Activated naive CD8-positive, alpha-beta T cell treated with anti-CD3 and anti-CD28 coated beads, Interleukin-2, amount 10 ng/mL, durations not matched to agents 7 days and 5 days (primary cell): ENCODE results near the gene FAM171A2. TPM values are rescaled to one million over a fixed set of nuclear protein-coding genes. Genes with fewer than 3 reads are reported as not detected.
"Not testable (repeated sequence)": the region's sequence is repeated elsewhere in the genome, so short reads cannot be mapped to it uniquely, and the experiment has no call there.

Experiments
- ATAC-seq: fragments of 150-1000 bp; cut with Tn5 transposase; one replicate; pipeline ENCODE4 v1.10.0; 2021; ENCODE audit warnings: low read depth, moderate library complexity
- POLR2A ChIA-PET: fragments of 350-600 bp; sonication (Branson Sonifier 250); formaldehyde crosslinking; loops from one replicate; lab custom pipeline; 2021; ENCODE audit warnings: antibody characterized with exemption; lab: Charles Lee
- DNase-seq: peaks from one replicate; pipeline ENCODE4 v3.0.0; 2021
- H3K27ac Mint-ChIP-seq: one replicate; pipeline ENCODE4 v1.8.0; 2022; ENCODE audit warnings: mild to moderate bottlenecking, mixed read lengths
- H3K27me3 Mint-ChIP-seq: one replicate; pipeline ENCODE4 v1.8.0; 2022; ENCODE audit warnings: mild to moderate bottlenecking, moderate library complexity, mixed read lengths
- H3K36me3 Mint-ChIP-seq: one replicate; pipeline ENCODE4 v1.8.0; 2021; ENCODE audit warnings: mild to moderate bottlenecking, mixed read lengths
- H3K4me1 Mint-ChIP-seq: one replicate; pipeline ENCODE4 v1.8.0; 2021; ENCODE audit warnings: mixed read lengths
- H3K4me3 Mint-ChIP-seq: one replicate; pipeline ENCODE4 v1.8.0; 2022; ENCODE audit warnings: mild to moderate bottlenecking, moderate library complexity, mixed read lengths
- H3K9me3 Mint-ChIP-seq: one replicate; pipeline ENCODE4 v1.8.0; 2021; ENCODE audit warnings: mixed read lengths
- total RNA-seq, 2 experiments: library from RNA; stranded (reverse); gene quantifications; one replicate each; pipeline ENCODE4 v1.2.3, GENCODE V29; 2021

The FAM171A2 gene
- total RNA-seq, 2 experiments from 2014 or later: 0.37 to 0.69 TPM

GRCh38 chr17:44378171-44378705, 14.6 kb upstream of the FAM171A2 start:
- Mint-ChIP-seq H3K4me3 (no peak overlapping the region), H3K4me1 (no peaks in the 10 kb centered on the region), H3K27me3 (peaks cover 6% of the 10 kb centered on the region), H3K36me3 (no peaks in the 10 kb centered on the region), H3K27ac (no peak overlapping the region), H3K9me3 (no peaks in the 10 kb centered on the region)
- no peak for DNase-seq
- POLR2A ChIA-PET: no interaction called here
- no peak for ATAC-seq

GRCh38 chr17:44376779-44377178, 13.1 kb upstream of the FAM171A2 start:
- H3K4me1 Mint-ChIP-seq: no peaks in the 10 kb centered on the region
- H3K27me3 Mint-ChIP-seq: peaks cover 6% of the 10 kb centered on the region
- no peaks in the 10 kb centered on the region for H3K9me3 Mint-ChIP-seq
- ATAC-seq (no peak), DNase-seq (no peak)
- no peak overlapping the region for H3K27ac Mint-ChIP-seq
- H3K4me3 Mint-ChIP-seq: no peak overlapping the region
- POLR2A ChIA-PET: no interaction called here
- no peaks in the 10 kb centered on the region for H3K36me3 Mint-ChIP-seq

- Mint-ChIP-seq H3K36me3 (no peaks in the 10 kb centered on the region), H3K9me3 (no peaks in the 10 kb centered on the region), H3K27ac (no peak overlapping the region), H3K4me3 (no peak overlapping the region), H3K27me3 (peaks cover 6% of the 10 kb centered on the region), H3K4me1 (no peaks in the 10 kb centered on the region)
- DNase-seq (no peak), ATAC-seq (peak; percentile 28)
- POLR2A ChIA-PET: no interaction called here
These were observed 12.5 kb upstream of the FAM171A2 start for GRCh38 chr17:44376124-44376523.

GRCh38 chr17:44375196-44376017, 11.8 kb upstream of the FAM171A2 start:
- Mint-ChIP-seq H3K9me3 (no peaks in the 10 kb centered on the region), H3K27ac (no peak overlapping the region), H3K4me1 (no peaks in the 10 kb centered on the region), H3K27me3 (peaks cover 11% of the 10 kb centered on the region), H3K36me3 (no peaks in the 10 kb centered on the region), H3K4me3 (peak overlapping the region; percentile 16)
- POLR2A ChIA-PET: no interaction called here
- DNase-seq (no peak), ATAC-seq (no peak)

GRCh38 chr17:44374306-44375195, 10.9 kb upstream of the FAM171A2 start:
- H3K27ac Mint-ChIP-seq: no peak overlapping the region
- H3K36me3 Mint-ChIP-seq: no peaks in the 10 kb centered on the region
- peak overlapping the region; percentile 16 for H3K4me3 Mint-ChIP-seq
- H3K4me1 Mint-ChIP-seq: peaks cover 2% of the 10 kb centered on the region
- no peak for DNase-seq
- H3K9me3 Mint-ChIP-seq: no peaks in the 10 kb centered on the region
- H3K27me3 Mint-ChIP-seq: peaks cover 16% of the 10 kb centered on the region
- POLR2A ChIA-PET: no interaction called here
- ATAC-seq: peak; percentile 15

GRCh38 chr17:44372036-44372435, 8.4 kb upstream of the FAM171A2 start:
- H3K9me3 Mint-ChIP-seq: no peaks in the 10 kb centered on the region
- H3K4me1 Mint-ChIP-seq: peaks cover 2% of the 10 kb centered on the region
- DNase-seq (no peak), ATAC-seq (no peak)
- POLR2A ChIA-PET: interaction anchor here (1.6 kb wide), 1 partner anchor 13 kb away, joined by 4 read pairs; no protein-coding TSS in a partner anchor
- no peak overlapping the region for H3K27ac Mint-ChIP-seq
- peaks cover 20% of the 10 kb centered on the region for H3K27me3 Mint-ChIP-seq
- no peak overlapping the region for H3K4me3 Mint-ChIP-seq
- H3K36me3 Mint-ChIP-seq: no peaks in the 10 kb centered on the region

- peak overlapping the region; percentile 18 for H3K4me3 Mint-ChIP-seq
- peaks cover 42% of the 10 kb centered on the region for H3K27me3 Mint-ChIP-seq
- peak overlapping the region; percentile 30 for H3K27ac Mint-ChIP-seq
- H3K4me1 Mint-ChIP-seq, ATAC-seq, H3K9me3 Mint-ChIP-seq, POLR2A ChIA-PET, H3K36me3 Mint-ChIP-seq: not testable (repeated sequence)
- DNase-seq: peak; percentile 40
These were observed 5.9 kb upstream of the FAM171A2 start for GRCh38 chr17:44369414-44370023.

- ATAC-seq, H3K36me3 Mint-ChIP-seq, H3K4me3 Mint-ChIP-seq, H3K4me1 Mint-ChIP-seq, H3K27ac Mint-ChIP-seq, H3K9me3 Mint-ChIP-seq, DNase-seq, POLR2A ChIA-PET: not testable (repeated sequence)
- H3K27me3 Mint-ChIP-seq: peaks cover 47% of the 10 kb centered on the region
These were observed 5.0 kb upstream of the FAM171A2 start for GRCh38 chr17:44368391-44369243.

- no peak for ATAC-seq
- Mint-ChIP-seq H3K4me3 (no peak overlapping the region), H3K27me3 (peaks cover 49% of the 10 kb centered on the region), H3K27ac (no peak overlapping the region), H3K36me3 (no peaks in the 10 kb centered on the region), H3K9me3 (no peaks in the 10 kb centered on the region), H3K4me1 (peaks cover 5% of the 10 kb centered on the region)
- DNase-seq: no peak
- POLR2A ChIA-PET: no interaction called here
These were observed 3.8 kb upstream of the FAM171A2 start for GRCh38 chr17:44367231-44367979.

GRCh38 chr17:44365051-44365450, 1.4 kb upstream of the FAM171A2 start:
- ATAC-seq, H3K36me3 Mint-ChIP-seq, H3K27ac Mint-ChIP-seq, DNase-seq, H3K4me3 Mint-ChIP-seq, H3K9me3 Mint-ChIP-seq, POLR2A ChIA-PET, H3K4me1 Mint-ChIP-seq: not testable (repeated sequence)
- peaks cover 40% of the 10 kb centered on the region for H3K27me3 Mint-ChIP-seq

- Mint-ChIP-seq H3K36me3 (no peaks in the 10 kb centered on the region), H3K27me3 (peaks cover 38% of the 10 kb centered on the region), H3K27ac (no peak overlapping the region), H3K4me1 (peaks cover 3% of the 10 kb centered on the region), H3K4me3 (peak overlapping the region; percentile 74), H3K9me3 (no peaks in the 10 kb centered on the region)
- DNase-seq: peak; percentile 54
- POLR2A ChIA-PET: interaction anchor here (0.5 to 1.3 kb wide), 3 partner anchors 12 to 163 kb away, joined by 4 to 6 read pairs (median 5); partner anchors contain the start of gene ATXN7L3
- peak; percentile 34 for ATAC-seq
These were observed 572 bp downstream of the FAM171A2 start for GRCh38 chr17:44362949-44363612.
